ENCODE measurements around the gene FCGR1A.
"Not testable (repeated sequence)": the region's sequence is repeated elsewhere in the genome, so short reads cannot be mapped to it uniquely, and the experiment has no call there.

Gene FCGR1A

GRCh38 chr1:149782600-149782999 lies at the start of gene FCGR1A:
FCGR1A (plus strand) TSS chr1:149782694; CDS start chr1:149782744, 50 bp downstream.
- DNase-seq = not testable (repeated sequence)

GRCh38 chr1:149732781-149733180 lies 49.7 kb upstream of the FCGR1A start:
- not testable (repeated sequence) for DNase-seq

- DNase-seq = not testable (repeated sequence)
Measured at GRCh38 chr1:149734692-149735091, 47.8 kb upstream of the FCGR1A start.

GRCh38 chr1:149740148-149740581 lies 42.3 kb upstream of the FCGR1A start:
- peak; percentile 62 for DNase-seq

- not testable (repeated sequence) for DNase-seq
Measured at GRCh38 chr1:149740590-149741230, 41.8 kb upstream of the FCGR1A start.

- not testable (repeated sequence) for DNase-seq
Measured at GRCh38 chr1:149741914-149742313, 40.6 kb upstream of the FCGR1A start.

GRCh38 chr1:149746463-149747356 lies 35.8 kb upstream of the FCGR1A start:
- peak; percentile 4 for DNase-seq

GRCh38 chr1:149747359-149748143 lies 34.9 kb upstream of the FCGR1A start:
- not testable (repeated sequence) for DNase-seq

- DNase-seq = not testable (repeated sequence)
Measured at GRCh38 chr1:149748144-149748500, 34.4 kb upstream of the FCGR1A start.

GRCh38 chr1:149750562-149750961 lies 31.9 kb upstream of the FCGR1A start:
- DNase-seq = not testable (repeated sequence)

- DNase-seq = not testable (repeated sequence)
Measured at GRCh38 chr1:149752186-149752585, 30.3 kb upstream of the FCGR1A start.

GRCh38 chr1:149753466-149753865 lies 29.0 kb upstream of the FCGR1A start:
- DNase-seq = not testable (repeated sequence)

- DNase-seq = not testable (repeated sequence)
Measured at GRCh38 chr1:149755294-149755693, 27.2 kb upstream of the FCGR1A start.

GRCh38 chr1:149762294-149762693 lies 20.2 kb upstream of the FCGR1A start:
- DNase-seq = not testable (repeated sequence)

- DNase-seq = not testable (repeated sequence)
Measured at GRCh38 chr1:149764087-149764800, 18.2 kb upstream of the FCGR1A start.

- not testable (repeated sequence) for DNase-seq
Measured at GRCh38 chr1:149766241-149766640, 16.3 kb upstream of the FCGR1A start.

GRCh38 chr1:149769216-149769615 lies 13.3 kb upstream of the FCGR1A start:
- not testable (repeated sequence) for DNase-seq

- DNase-seq = not testable (repeated sequence)
Measured at GRCh38 chr1:149770661-149771060, 11.8 kb upstream of the FCGR1A start.

GRCh38 chr1:149771653-149772425 lies 10.7 kb upstream of the FCGR1A start:
- not testable (repeated sequence) for DNase-seq

GRCh38 chr1:149775510-149776147 lies 6.9 kb upstream of the FCGR1A start:
- not testable (repeated sequence) for DNase-seq

- not testable (repeated sequence) for DNase-seq
Measured at GRCh38 chr1:149777084-149777483, 5.4 kb upstream of the FCGR1A start.

Measured in stimulated activated CD4-positive, alpha-beta T cell treated with anti-CD3 and anti-CD28 coated beads, Interleukin-4, amount 100 ng/mL, for 1 hour (primary cell).